GM12875 (cell line): ENCODE measurements around the gene CLEC12A.

Experiments used
- H3K4me3 ChIP-seq: one replicate; pipeline ENCODE4 v1.5.1; 2011; ENCODE audit warnings: low read depth, low read length, control low read depth
- TF ChIP-seq, protein P1 (sequence below): IDR thresholded peaks from 2 replicates; pipeline ENCODE4 v1.5.1; 2011; ENCODE audit warnings: low read depth, mild to moderate bottlenecking, control low read depth, inconsistent platforms, low read length, moderate library complexity, borderline replicate concordance; ENCODE audit not compliant: insufficient read depth

The CLEC12A gene

DNA sequence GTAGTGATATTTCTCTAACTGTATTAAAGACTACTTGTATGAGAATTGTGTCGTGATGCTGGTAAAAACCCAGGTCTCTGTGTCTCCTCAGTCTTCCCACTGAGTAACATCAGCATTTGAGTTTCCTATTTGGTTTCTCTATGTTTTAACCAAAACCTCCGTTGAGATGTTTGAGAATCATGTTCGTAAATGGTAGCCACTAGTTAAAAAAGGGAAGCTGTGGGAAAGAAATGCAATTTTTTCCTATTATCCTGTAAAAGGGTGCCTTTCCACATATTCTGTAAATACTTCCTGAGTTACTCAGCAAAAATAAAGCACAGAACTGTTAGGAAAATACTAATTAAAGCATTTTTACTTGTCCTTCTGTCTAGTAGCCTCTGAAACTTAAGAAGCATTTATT lies 20.7 kb downstream of the CLEC12A start:
- H3K4me3 ChIP-seq: no peak overlapping the region
- TF ChIP-seq, protein P1, sequence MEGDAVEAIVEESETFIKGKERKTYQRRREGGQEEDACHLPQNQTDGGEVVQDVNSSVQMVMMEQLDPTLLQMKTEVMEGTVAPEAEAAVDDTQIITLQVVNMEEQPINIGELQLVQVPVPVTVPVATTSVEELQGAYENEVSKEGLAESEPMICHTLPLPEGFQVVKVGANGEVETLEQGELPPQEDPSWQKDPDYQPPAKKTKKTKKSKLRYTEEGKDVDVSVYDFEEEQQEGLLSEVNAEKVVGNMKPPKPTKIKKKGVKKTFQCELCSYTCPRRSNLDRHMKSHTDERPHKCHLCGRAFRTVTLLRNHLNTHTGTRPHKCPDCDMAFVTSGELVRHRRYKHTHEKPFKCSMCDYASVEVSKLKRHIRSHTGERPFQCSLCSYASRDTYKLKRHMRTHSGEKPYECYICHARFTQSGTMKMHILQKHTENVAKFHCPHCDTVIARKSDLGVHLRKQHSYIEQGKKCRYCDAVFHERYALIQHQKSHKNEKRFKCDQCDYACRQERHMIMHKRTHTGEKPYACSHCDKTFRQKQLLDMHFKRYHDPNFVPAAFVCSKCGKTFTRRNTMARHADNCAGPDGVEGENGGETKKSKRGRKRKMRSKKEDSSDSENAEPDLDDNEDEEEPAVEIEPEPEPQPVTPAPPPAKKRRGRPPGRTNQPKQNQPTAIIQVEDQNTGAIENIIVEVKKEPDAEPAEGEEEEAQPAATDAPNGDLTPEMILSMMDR: no peak

- no peak overlapping the region for H3K4me3 ChIP-seq
- TF ChIP-seq, protein P1: no peak
Measured at GRCh38 chr12:9992296-9992695, 21.1 kb downstream of the CLEC12A start.

GRCh38 chr12:9999016-9999415 lies 27.8 kb downstream of the CLEC12A start, which contains the start of gene CLEC1B:
Gene CLEC1B (minus strand): TSS chr12:9999121. CDS start chr12:9999100, 21 bp downstream.
- H3K4me3 ChIP-seq: no peak within 1 kb of the TSS
- TF ChIP-seq, protein P1: no peak

DNA sequence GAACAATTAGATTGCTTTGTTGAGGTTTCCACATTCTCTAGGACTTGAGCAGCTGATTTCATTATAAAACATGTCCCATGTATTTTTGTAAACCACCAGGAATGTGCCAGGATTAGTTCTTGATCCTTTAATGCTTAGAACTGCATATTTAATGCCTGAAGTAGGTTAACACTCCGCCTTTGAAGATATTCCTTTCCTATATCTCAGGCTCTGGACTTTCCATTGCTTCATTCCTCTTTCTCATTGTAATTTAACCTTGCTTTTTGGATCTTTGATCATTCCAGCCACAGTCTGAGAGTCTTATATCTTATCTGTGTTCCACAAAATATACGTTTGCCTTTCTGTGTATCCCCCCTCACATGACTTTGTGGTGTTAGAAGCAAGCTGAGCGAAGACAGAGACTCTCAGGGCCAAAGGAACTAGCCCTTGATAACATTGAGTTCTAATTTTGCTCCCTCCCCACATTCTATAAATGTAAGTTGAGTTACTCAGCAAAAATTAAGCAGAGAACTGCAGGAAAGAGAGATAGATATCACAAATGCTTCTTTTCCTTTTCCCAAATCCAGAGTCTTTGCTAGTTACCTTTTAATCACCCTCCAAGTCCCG lies 30.1 kb downstream of the CLEC12A start:
- TF ChIP-seq, protein P1: no peak
- H3K4me3 ChIP-seq: no peak overlapping the region

DNA sequence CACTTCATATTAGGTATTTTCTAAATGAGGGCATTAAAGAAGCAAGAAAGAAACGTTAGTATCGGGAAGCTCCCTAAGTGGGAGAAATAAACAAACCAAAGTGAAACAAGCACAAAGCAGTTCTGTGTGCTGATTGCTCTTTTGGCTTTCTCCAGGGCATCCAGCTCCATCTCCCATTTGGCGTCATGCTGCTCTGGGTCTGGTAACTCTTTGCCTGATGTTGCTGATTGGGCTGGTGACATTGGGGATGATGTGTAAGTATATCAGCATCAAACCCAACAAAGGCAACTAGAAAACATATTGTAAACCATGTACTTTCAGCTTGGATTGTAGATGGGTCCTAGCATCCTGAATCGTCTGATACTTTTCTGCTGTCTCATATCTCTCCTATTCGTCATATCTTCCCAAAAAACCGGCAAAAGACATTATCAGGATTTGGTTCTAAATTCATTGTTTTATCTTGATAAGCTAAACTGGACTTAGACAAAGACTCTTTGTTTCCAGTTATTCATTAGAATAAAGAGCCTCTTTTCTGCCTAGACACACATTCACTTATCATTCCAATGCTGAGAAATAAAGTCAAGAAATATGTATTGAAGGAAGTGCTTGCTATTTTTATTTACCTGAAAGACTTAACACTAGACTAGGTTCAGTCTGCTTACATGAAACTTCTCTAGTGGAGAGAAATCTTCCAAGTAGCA lies 41.6 kb downstream of the CLEC12A start:
- TF ChIP-seq, protein P1: no peak
- H3K4me3 ChIP-seq: no peak overlapping the region

DNA sequence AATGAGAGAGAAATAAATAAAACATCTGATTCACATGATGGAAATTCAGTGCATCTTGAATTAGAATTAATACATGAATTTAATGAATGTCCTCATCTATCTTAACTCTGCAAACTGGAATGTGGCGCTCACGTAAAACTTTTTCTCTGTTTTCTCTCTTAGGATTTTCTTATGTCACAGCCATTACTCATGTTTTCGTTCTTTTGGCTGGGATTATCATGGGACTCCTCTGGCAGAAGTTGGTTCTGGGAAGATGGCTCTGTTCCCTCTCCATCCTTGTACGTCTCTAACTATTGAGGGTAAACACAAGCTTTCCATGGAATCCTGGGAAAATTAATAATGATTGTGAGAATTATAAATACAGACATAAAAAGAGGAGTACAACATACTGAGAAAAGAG lies 44.2 kb downstream of the CLEC12A start:
- TF ChIP-seq, protein P1: no peak
- no peak overlapping the region for H3K4me3 ChIP-seq

DNA sequence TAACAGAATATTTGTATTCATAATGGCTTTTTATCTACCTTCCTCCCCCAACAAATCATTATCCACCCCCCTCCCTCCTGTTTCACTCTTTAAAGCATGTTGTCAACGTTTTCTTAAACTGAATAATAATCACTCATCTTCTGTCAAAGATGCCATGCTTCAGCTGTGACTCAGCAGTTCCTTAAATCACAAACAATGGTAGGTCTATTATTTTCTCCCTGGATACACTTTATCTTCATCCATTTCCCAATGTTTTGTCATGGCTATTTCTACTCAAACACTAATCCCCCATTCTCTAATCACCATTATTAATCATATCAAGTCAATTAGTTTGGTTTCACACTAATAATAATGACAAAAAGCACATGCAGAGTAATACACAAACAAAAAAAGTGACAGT lies 45.7 kb downstream of the CLEC12A start:
- TF ChIP-seq, protein P1: no peak

More for the DNA sequence above, 45.7 kb downstream of the CLEC12A start:
- H3K4me3 ChIP-seq: no peak overlapping the region
